Mesendoderm (in vitro differentiated cells): ENCODE data around the gene DSG4.

Source experiments
- DNase-seq: peaks from one replicate; pipeline ENCODE4 v3.0.0; 2013
- H2AK5ac ChIP-seq: 2 replicates; pipeline ENCODE4 v1.6.1; 2013; ENCODE audit warnings: low read length, inconsistent platforms
- H2BK120ac ChIP-seq: 2 replicates; pipeline ENCODE4 v1.6.1; 2013; ENCODE audit warnings: low read depth, mild to moderate bottlenecking, low read length, moderate library complexity, mixed read lengths
- H2BK15ac ChIP-seq: replicated peaks from 2 replicates; pipeline ENCODE4 v1.6.1; 2013; ENCODE audit warnings: low read depth, mild to moderate bottlenecking, moderate library complexity
- H2BK5ac ChIP-seq: 2 replicates; pipeline ENCODE4 v1.6.1; 2013; ENCODE audit warnings: low read length, inconsistent platforms
- H3K18ac ChIP-seq: 2 replicates; pipeline ENCODE4 v1.6.1; 2013; ENCODE audit warnings: mild to moderate bottlenecking, low read length, mixed read lengths
- H3K23ac ChIP-seq: one replicate; pipeline ENCODE4 v1.6.1; 2013; ENCODE audit warnings: low read length
- H3K27ac ChIP-seq: 2 replicates; pipeline ENCODE4 v1.5.1; 2013; ENCODE audit warnings: low read depth, mild to moderate bottlenecking, inconsistent platforms, low read length, moderate library complexity
- H3K27me3 ChIP-seq: 2 replicates; pipeline ENCODE4 v1.6.1; 2013; ENCODE audit warnings: low read length, control low read depth, mild to moderate bottlenecking, inconsistent platforms; ENCODE audit not compliant: insufficient read depth, poor library complexity
- H3K36me3 ChIP-seq: 2 replicates; pipeline ENCODE4 v1.6.1; 2013; ENCODE audit warnings: low read length, inconsistent platforms; ENCODE audit not compliant: control insufficient read depth, insufficient read depth
- H3K4ac ChIP-seq: one replicate; pipeline ENCODE4 v1.6.1; 2013; ENCODE audit warnings: low read depth, mild to moderate bottlenecking, low read length, moderate library complexity
- H3K4me1 ChIP-seq: 2 replicates; pipeline ENCODE4 v1.6.1; 2013; ENCODE audit warnings: low read depth, low read length, inconsistent platforms; ENCODE audit not compliant: control insufficient read depth
- H3K4me2 ChIP-seq: 2 replicates; pipeline ENCODE4 v1.6.1; 2013; ENCODE audit warnings: low read length
- H3K4me3 ChIP-seq: 2 replicates; pipeline ENCODE4 v1.5.1; 2013; ENCODE audit warnings: mild to moderate bottlenecking, low read length
- H3K56ac ChIP-seq: one replicate; pipeline ENCODE4 v1.6.1; 2013; ENCODE audit warnings: low read length
- H3K79me1 ChIP-seq: 2 replicates; pipeline ENCODE4 v1.6.1; 2013; ENCODE audit warnings: low read length, inconsistent platforms
- H3K79me2 ChIP-seq: 2 replicates; pipeline ENCODE4 v1.6.1; 2013; ENCODE audit warnings: mild to moderate bottlenecking, low read length; ENCODE audit not compliant: control insufficient read depth, insufficient read depth
- H3K9ac ChIP-seq: 2 replicates; pipeline ENCODE4 v1.6.1; 2013; ENCODE audit warnings: low read length, inconsistent platforms
- H4K5ac ChIP-seq: one replicate; pipeline ENCODE4 v1.6.1; 2013; ENCODE audit warnings: low read length
- H4K8ac ChIP-seq: one replicate; pipeline ENCODE4 v1.6.1; 2013; ENCODE audit warnings: low read depth, mild to moderate bottlenecking, control low read depth, low read length, moderate library complexity
- WGBS: extraction: QIAGEN DNeasy Blood & Tissue Kit; methylation state at CpG from one replicate; pipeline ENCODE4 v1.1.7; 2013; ENCODE audit warnings: low lambda C conversion rate, missing lambda C conversion rate; ENCODE audit not compliant: insufficient coverage; ENCODE audit errors: extremely low coverage; 5-methylcytosine and 5-hydroxymethylcytosine counted together

Gene DSG4

GRCh38 chr18:31430072-31430471 lies 53.5 kb downstream of the DSG4 start:
- Histone ChIP-seq H2BK15ac (no peak overlapping the region), H3K56ac (no peak overlapping the region), H3K4me3 (no peak overlapping the region), H3K4me2 (no peak overlapping the region), H3K18ac (no peak overlapping the region), H3K23ac (no peak overlapping the region), H2BK5ac (no peak overlapping the region), H3K27me3 (no peaks in the 10 kb centered on the region), H3K36me3 (no peaks in the 10 kb centered on the region), H2BK120ac (no peak overlapping the region), H3K4ac (no peak overlapping the region), H3K4me1 (no peaks in the 10 kb centered on the region), H4K5ac (no peak overlapping the region), H3K79me2 (no peaks in the 10 kb centered on the region), H4K8ac (no peak overlapping the region), H3K9ac (no peak overlapping the region), H3K79me1 (no peaks in the 10 kb centered on the region), H3K27ac (no peak overlapping the region), H2AK5ac (no peak overlapping the region)
- no peak for DNase-seq
- no CpG with 5 or more reads among the region's 4 CpGs for WGBS

GRCh38 chr18:31430554-31430953 lies 54.0 kb downstream of the DSG4 start:
- Histone ChIP-seq H3K27me3 (no peaks in the 10 kb centered on the region), H3K56ac (no peak overlapping the region), H4K5ac (no peak overlapping the region), H4K8ac (no peak overlapping the region), H2BK5ac (no peak overlapping the region), H3K9ac (no peak overlapping the region), H3K23ac (no peak overlapping the region), H3K18ac (no peak overlapping the region), H3K79me2 (no peaks in the 10 kb centered on the region), H2BK15ac (no peak overlapping the region), H3K4me3 (no peak overlapping the region), H3K4me1 (no peaks in the 10 kb centered on the region), H3K27ac (no peak overlapping the region), H2BK120ac (no peak overlapping the region), H3K36me3 (no peaks in the 10 kb centered on the region), H3K79me1 (no peaks in the 10 kb centered on the region), H3K4ac (no peak overlapping the region), H2AK5ac (no peak overlapping the region), H3K4me2 (no peak overlapping the region)
- DNase-seq = no peak
- WGBS = no CpG with 5 or more reads among the region's 1 CpG

GRCh38 chr18:31432316-31432715 lies 55.7 kb downstream of the DSG4 start:
- Histone ChIP-seq H4K8ac (no peak overlapping the region), H3K4me1 (no peaks in the 10 kb centered on the region), H3K56ac (no peak overlapping the region), H2BK5ac (no peak overlapping the region), H3K18ac (no peak overlapping the region), H3K4me2 (no peak overlapping the region), H3K23ac (no peak overlapping the region), H3K79me2 (no peaks in the 10 kb centered on the region), H3K79me1 (no peaks in the 10 kb centered on the region), H3K27me3 (no peaks in the 10 kb centered on the region), H3K9ac (no peak overlapping the region), H3K4ac (no peak overlapping the region), H3K4me3 (no peak overlapping the region), H2AK5ac (no peak overlapping the region), H3K36me3 (no peaks in the 10 kb centered on the region), H2BK15ac (no peak overlapping the region), H2BK120ac (no peak overlapping the region), H4K5ac (no peak overlapping the region), H3K27ac (no peak overlapping the region)
- WGBS = no CpG with 5 or more reads among the region's 1 CpG
- DNase-seq = no peak

GRCh38 chr18:31436825-31437224 lies 60.2 kb downstream of the DSG4 start:
- H3K27me3 ChIP-seq = no peaks in the 10 kb centered on the region
- H3K56ac ChIP-seq = no peak overlapping the region
- no CpG with 5 or more reads among the region's 3 CpGs for WGBS
- H3K4me2 ChIP-seq = no peak overlapping the region
- no peaks in the 10 kb centered on the region for H3K79me1 ChIP-seq
- H3K79me2 ChIP-seq = no peaks in the 10 kb centered on the region
- H2BK15ac ChIP-seq = no peak overlapping the region
- H3K4ac ChIP-seq = no peak overlapping the region
- H4K8ac ChIP-seq = no peak overlapping the region
- H4K5ac ChIP-seq = no peak overlapping the region
- no peak overlapping the region for H2BK120ac ChIP-seq
- no peak overlapping the region for H3K27ac ChIP-seq
- DNase-seq = peak; percentile 32
- no peaks in the 10 kb centered on the region for H3K4me1 ChIP-seq
- no peaks in the 10 kb centered on the region for H3K36me3 ChIP-seq
- H3K4me3 ChIP-seq = no peak overlapping the region
- no peak overlapping the region for H3K9ac ChIP-seq
- no peak overlapping the region for H2AK5ac ChIP-seq
- no peak overlapping the region for H3K23ac ChIP-seq
- no peak overlapping the region for H2BK5ac ChIP-seq
- no peak overlapping the region for H3K18ac ChIP-seq

DNA sequence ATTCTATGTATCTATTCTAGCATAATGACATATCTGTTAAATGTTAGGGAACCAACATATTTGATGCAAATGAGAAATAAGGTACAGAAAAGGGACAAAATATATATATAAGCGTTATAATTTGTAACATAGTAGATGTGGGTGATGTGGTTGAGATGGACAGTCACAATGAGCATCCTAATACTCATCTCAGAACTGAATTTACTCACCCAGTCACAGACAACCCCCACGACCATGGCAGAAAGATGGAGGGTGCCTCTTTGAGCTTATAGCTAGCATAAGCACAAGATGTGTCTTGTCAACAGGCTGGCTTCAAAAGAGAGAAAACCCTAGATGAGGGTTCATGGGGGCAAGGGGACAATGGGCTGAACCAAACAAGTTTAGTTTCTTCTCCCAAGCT lies 61.8 kb downstream of the DSG4 start:
- Histone ChIP-seq H2BK5ac (no peak overlapping the region), H3K79me1 (no peaks in the 10 kb centered on the region), H3K56ac (no peak overlapping the region), H4K5ac (no peak overlapping the region), H3K4me2 (no peak overlapping the region), H3K4me1 (no peaks in the 10 kb centered on the region), H3K4ac (no peak overlapping the region), H2BK120ac (no peak overlapping the region), H4K8ac (no peak overlapping the region), H3K27ac (no peak overlapping the region), H2BK15ac (no peak overlapping the region), H3K23ac (no peak overlapping the region), H3K36me3 (no peaks in the 10 kb centered on the region), H3K18ac (no peak overlapping the region), H3K79me2 (no peaks in the 10 kb centered on the region), H3K9ac (no peak overlapping the region), H3K4me3 (no peak overlapping the region), H2AK5ac (no peak overlapping the region), H3K27me3 (no peaks in the 10 kb centered on the region)
- DNase-seq = no peak
- 100% methylated on average over 1 of the region's 2 CpGs for WGBS

- Histone ChIP-seq H3K27ac (no peak overlapping the region), H3K18ac (no peak overlapping the region), H3K79me1 (no peaks in the 10 kb centered on the region), H2BK120ac (no peak overlapping the region), H2AK5ac (no peak overlapping the region), H4K8ac (no peak overlapping the region), H3K36me3 (no peaks in the 10 kb centered on the region), H3K79me2 (no peaks in the 10 kb centered on the region), H3K4me1 (no peaks in the 10 kb centered on the region), H4K5ac (no peak overlapping the region), H2BK5ac (no peak overlapping the region), H3K4me3 (no peak overlapping the region), H3K4me2 (no peak overlapping the region), H3K27me3 (no peaks in the 10 kb centered on the region), H3K9ac (no peak overlapping the region), H3K4ac (no peak overlapping the region), H3K56ac (no peak overlapping the region), H3K23ac (no peak overlapping the region), H2BK15ac (no peak overlapping the region)
- no peak for DNase-seq
- no CpG with 5 or more reads among the region's 6 CpGs for WGBS
Observed at GRCh38 chr18:31439807-31440325, 63.3 kb downstream of the DSG4 start.
